NOMO-1 treated with DMSO at 0.1 percent for 48 hours (cell line): ENCODE results near the gene WWTR1.
A peak's percentile ranks its signal among the peaks of the same experiment; 100 is the strongest.

Source experiments
- DNase-seq: peaks from one replicate; lab custom pipeline; 2025; ENCODE audit not compliant: unreplicated experiment; lab: John Stamatoyannopoulos, UW

WWTR1 gene

GRCh38 chr3:149655826-149656574 lies 1.8 kb downstream of the WWTR1 start:
- DNase-seq, result no peak

GRCh38 chr3:149654188-149654601 lies 3.6 kb downstream of the WWTR1 start:
- DNase-seq, result no peak

DNA sequence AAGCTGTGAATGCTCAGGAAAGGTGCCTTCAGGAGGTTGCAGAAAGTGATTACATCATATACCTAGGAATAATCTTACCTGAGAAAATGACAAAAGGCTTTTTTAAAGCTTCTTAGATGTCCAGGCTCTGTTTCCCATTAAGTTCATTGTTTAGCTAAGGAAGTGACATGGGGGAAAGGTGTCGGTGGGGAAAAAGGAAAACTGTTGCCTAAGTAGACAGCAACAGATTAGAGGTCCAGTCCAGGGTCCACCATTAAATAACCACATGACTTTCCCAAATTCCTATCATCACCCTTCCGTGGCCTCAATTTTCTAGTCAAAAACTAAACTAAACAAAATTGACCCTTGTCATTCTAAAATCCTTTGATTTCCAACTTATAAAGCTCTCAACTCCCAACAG lies 4.3 kb downstream of the WWTR1 start:
- no peak for DNase-seq

DNA sequence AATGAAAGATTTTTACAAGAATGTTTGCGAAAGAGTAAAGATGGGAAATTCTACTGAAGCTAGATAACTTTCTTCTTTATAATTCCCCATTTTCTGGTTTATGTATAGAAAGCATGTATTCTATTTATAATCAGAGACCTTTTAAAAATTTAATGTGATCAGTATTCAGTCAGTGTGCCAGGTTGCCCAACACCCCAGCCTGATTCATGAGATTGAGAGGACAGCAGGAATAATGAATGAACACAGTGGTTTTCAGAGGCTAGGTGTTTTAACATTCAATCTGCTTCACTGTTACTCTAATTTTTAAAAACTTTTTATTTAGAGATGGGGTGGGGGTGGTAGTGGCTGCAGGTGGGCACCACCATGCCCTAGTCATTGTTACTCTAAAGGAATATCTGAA lies 4.7 kb downstream of the WWTR1 start:
- DNase-seq, result no peak

DNA sequence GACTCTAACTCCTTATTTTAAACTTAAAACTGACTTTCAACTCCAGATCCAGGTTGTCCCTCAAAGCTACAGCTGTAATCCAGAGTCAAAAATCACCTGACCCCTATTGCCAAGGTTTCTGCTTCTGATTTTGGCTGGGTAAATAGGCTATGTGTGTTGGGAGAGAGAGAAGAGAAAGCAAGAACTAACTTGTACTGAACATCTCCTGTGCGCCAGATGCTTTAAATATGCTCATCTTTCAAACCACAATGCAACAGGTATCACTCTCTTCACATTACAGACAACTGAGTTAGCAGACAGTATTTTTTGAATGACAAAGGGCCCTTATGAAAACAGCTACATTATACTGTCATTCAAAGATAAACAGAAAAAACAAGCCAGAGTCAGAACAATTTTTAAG lies 7.0 kb downstream of the WWTR1 start:
- DNase-seq, result no peak

- no peak for DNase-seq
Observed at GRCh38 chr3:149648525-149648924, 9.3 kb downstream of the WWTR1 start.

GRCh38 chr3:149647812-149648211 lies 10.0 kb downstream of the WWTR1 start:
- DNase-seq, result no peak

- DNase-seq, result no peak
Observed at GRCh38 chr3:149647285-149647684, 10.5 kb downstream of the WWTR1 start.

DNA sequence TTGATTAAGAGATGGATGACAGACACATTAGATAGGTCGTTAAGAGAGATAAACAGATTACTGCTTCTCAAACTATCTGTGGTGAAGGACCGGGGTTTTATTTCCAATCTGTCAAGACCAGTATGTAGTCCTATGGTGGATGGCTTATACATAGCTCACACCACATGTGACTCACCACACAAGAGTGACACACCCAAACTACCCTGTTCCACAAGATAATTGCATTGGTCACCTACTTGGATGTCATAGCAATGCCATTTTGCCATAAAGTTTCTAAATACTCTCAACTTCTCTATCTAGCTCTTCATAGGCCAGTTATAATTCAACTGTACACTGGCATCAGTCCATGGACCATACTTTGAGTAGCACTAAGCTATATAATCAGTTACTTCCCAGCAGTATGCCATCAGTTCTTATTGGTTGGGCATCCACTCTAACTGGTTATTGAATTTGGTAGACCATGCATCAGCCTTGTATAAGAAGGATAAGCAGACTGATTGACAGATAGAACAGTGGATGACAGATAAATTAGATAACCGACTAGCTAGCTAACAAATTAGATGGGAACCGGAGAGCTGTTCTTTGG lies 11.6 kb downstream of the WWTR1 start:
- peak; percentile 26 for DNase-seq

GRCh38 chr3:149643963-149644362 lies 13.9 kb downstream of the WWTR1 start:
- DNase-seq, result no peak

- DNase-seq, result no peak
Observed at GRCh38 chr3:149643482-149643798, 14.4 kb downstream of the WWTR1 start.

DNA sequence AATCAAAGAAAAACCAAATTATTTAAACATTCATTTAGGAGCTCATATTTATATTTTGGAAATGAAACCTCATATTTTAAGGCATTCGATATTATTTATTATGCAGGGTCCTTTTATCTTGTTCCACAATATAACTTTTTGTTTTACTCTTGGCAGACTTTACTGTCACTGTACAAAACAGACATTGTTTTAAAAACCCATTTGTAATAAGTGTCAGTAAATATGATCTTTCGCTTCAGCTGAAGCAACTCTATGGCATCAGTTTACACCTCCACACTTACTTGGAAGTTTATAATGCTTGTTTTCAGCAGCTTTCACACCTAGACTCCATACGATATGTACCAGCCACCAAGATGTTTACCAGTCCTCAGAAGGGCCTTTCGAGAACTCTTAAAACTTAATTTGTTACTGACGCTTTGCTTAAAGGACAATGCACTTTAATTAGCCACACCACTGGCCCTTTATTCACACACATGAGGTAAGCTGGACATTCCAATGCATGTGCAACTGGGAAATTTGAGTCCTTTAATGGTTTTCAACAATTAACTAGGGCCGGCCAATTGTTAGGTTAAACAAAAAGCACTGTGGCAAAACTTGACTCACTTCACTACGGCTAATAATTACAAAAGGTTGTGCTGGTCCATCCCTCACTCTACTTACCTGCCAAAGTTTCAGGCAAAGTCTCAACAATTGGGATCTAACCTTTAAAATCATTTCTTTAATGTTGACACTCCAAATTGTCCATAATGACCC lies 16.7 kb downstream of the WWTR1 start:
- no peak for DNase-seq

GRCh38 chr3:149639093-149639486 lies 18.7 kb downstream of the WWTR1 start:
- DNase-seq, result no peak

DNA sequence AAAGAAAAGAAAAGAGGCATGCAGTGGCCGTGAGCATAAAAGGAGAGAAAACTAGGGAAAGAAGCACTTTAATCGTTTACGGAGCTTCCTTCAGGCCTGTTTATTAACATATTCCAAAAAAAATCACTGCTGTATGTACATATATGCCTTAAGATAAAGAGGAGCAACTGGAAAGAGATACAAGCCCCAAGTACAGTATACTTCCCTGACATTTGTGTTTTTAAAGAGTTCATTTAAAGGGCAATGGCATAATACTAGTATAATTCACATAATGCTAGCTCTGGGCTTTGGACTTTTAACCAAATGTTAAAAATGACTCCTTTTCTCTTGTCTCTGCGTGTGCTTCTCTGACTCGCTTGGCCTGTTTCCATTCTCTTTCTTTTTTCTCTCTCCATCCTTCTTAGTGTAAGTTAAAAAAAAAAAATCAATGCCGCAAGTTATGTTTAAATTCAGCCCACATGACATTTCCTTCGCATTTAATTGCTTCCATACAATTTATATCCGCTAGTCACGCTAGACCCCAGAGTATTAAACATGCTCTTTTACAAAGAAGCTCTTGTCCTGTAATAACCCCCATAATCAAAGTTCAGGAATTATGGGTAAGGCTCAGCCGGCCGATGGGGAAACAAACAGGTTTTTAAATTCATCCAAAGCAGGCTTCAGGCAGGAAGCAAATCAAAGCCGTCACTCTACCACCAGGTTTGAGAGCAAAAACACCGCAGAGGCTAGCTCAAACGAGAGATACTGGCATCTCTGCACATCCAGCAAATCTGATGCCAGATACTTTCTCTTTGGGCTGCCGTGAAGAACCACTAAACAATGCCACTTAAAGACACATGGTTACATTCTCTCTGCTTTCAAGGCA lies 19.4 kb downstream of the WWTR1 start:
- DNase-seq, result no peak

GRCh38 chr3:149635396-149635795 lies 22.4 kb downstream of the WWTR1 start:
- no peak for DNase-seq

- no peak for DNase-seq
Observed at GRCh38 chr3:149634573-149634972, 23.3 kb downstream of the WWTR1 start.

DNA sequence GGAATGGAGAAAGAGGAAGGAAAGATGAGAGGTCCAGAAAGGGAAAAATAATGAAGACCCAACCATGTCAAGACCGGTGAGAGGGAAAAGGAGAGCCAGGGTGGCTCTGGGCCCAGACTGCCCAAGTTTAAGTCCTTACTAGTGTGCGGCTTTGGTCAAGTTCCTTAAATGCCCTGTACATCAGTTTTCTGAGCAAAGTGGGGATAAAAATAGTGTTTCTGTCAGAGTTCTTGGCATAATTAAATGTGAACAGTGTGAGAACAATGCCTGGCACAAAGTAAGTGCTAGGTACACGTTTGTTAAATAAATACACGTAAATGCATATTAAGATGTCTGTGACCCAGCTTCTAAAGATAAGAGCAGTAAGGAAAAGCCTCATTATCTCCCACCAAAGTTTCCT lies 23.8 kb downstream of the WWTR1 start:
- DNase-seq, result no peak

GRCh38 chr3:149632225-149632624 lies 25.6 kb downstream of the WWTR1 start:
- DNase-seq, result no peak

DNA sequence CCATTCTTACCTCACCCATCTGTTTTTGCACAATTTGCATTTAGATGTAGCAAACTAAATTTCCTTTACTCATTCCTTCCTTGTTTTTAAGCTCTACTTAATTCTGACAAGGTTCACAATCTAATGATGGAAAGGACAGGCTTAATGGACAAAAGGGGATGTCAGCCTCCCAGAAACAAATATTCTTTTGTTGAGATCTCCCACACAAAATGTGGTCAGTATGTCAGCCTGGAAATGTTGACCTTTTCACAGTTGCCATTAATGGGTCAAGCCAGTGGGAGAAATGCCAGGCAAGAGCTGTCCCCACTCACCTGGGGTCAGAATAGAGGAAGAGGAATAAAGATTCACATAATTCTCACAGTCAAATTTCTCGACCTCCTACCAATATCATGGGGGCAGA lies 27.0 kb downstream of the WWTR1 start:
- DNase-seq, result no peak

DNA sequence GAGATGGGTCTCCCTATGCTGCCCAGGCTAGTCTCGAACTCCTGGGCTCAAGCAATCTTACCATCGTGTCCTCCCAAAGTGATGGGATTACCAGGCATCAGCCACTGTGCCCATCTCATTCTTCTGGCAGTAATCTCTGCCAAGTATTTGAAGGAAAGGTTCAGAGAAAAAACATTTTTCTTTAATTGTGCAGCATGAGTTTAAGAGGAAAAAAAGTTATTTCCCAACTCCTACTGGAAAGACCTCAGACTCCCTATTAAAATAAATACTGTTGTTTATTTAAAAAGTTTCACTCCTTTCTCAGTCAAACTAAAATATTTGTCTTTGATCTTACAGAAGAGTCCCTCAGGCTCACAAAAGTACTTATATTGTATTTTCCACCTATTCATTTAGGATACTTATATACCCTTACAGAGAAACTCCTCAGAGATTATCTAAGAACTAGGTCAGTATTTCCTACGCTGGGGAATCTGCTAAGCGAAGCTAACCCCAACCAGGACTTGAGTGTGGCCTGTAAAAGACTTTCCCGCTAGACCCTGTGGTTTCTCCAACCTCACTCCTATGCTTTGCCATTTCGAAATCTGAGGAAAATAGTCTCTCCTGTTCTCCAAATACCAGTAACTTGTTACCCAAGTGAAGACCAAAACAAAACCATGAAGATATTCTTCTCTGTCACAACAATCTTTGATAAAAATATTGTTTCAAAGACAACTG lies 28.7 kb downstream of the WWTR1 start:
- DNase-seq, result no peak

DNA sequence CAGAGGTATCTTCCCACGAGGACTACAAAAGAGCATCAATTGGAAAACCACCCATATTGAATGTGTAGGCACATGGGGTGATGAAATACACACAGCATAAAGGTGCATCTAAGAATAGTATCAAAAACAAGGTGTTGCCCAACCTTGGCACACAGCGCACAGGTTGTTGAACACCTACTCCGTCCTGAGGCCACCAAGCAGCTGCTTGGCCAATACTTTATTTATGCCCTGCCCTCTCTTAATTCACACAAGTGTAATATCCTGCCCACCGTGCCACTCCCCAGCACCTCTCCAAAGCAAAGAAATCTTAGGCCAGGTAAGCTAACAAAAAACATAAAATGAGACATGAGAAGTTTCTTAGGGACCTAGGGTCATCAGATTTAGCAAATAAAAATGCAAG lies 31.2 kb downstream of the WWTR1 start:
- no peak for DNase-seq
